NOMO-1 treated with dmso at 0.1 percent for 144 hours (cell line): ENCODE data around the gene INPP5J.
"Not testable (repeated sequence)": the region's sequence is repeated elsewhere in the genome, so short reads cannot be mapped to it uniquely, and the experiment has no call there.

Experiments used
- DNase-seq: peaks from one replicate; lab custom pipeline; 2025; ENCODE audit not compliant: unreplicated experiment; lab: John Stamatoyannopoulos, UW

The INPP5J gene

GRCh38 chr22:31100762-31101525 lies 21.8 kb upstream of the INPP5J start:
- no peak for DNase-seq

- DNase-seq: no peak
Observed at GRCh38 chr22:31102441-31103081, 20.2 kb upstream of the INPP5J start.

GRCh38 chr22:31103111-31103510 lies 19.7 kb upstream of the INPP5J start:
- no peak for DNase-seq

- no peak for DNase-seq
Observed at GRCh38 chr22:31103899-31104694, 18.7 kb upstream of the INPP5J start.

- DNase-seq: no peak
Observed at GRCh38 chr22:31104869-31105268, 17.9 kb upstream of the INPP5J start.

- no peak for DNase-seq
Observed at GRCh38 chr22:31105282-31105929, 17.4 kb upstream of the INPP5J start.

- DNase-seq: no peak
Observed at GRCh38 chr22:31106001-31106571, 16.7 kb upstream of the INPP5J start.

GRCh38 chr22:31106731-31107177 lies 16.0 kb upstream of the INPP5J start:
- no peak for DNase-seq

GRCh38 chr22:31107178-31107893 lies 15.4 kb upstream of the INPP5J start, which contains the start of gene SELENOM:
SELENOM (minus strand) TSS chr22:31107568; CDS start chr22:31107505, 63 bp downstream.
- peak; percentile 94 for DNase-seq

GRCh38 chr22:31107894-31108218 lies 14.9 kb upstream of the INPP5J start:
- no peak for DNase-seq

- DNase-seq: not testable (repeated sequence)
Observed at GRCh38 chr22:31112547-31113091, 10.1 kb upstream of the INPP5J start.

- DNase-seq: no peak
Observed at GRCh38 chr22:31118046-31118820, 4.5 kb upstream of the INPP5J start.

- DNase-seq: no peak
Observed at GRCh38 chr22:31119026-31119717, 3.6 kb upstream of the INPP5J start.

GRCh38 chr22:31120230-31120629 lies 2.5 kb upstream of the INPP5J start:
- no peak for DNase-seq

- DNase-seq: no peak
Observed at GRCh38 chr22:31120642-31121041, 2.1 kb upstream of the INPP5J start.

GRCh38 chr22:31121403-31121802 lies 1.4 kb upstream of the INPP5J start:
- DNase-seq: no peak

GRCh38 chr22:31122196-31122531 lies 602 bp upstream of the INPP5J start:
- no peak for DNase-seq

GRCh38 chr22:31123292-31123602 lies 481 bp downstream of the INPP5J start:
- DNase-seq: no peak

GRCh38 chr22:31124290-31124689 lies 1.5 kb downstream of the INPP5J start:
- DNase-seq: no peak
